GM23338 (cell line): ENCODE results near the gene DMGDH.

Source experiments
- CREB1 ChIP-seq: fragments of 250-450 bp; sonication (Bioruptor Pico); IDR thresholded peaks from 2 replicates; pipeline ENCODE4 v1.5.0; 2020; ENCODE audit warnings: low read depth, mild to moderate bottlenecking, moderate library complexity
- EZH2 ChIP-seq: fragments of 200-600 bp; sonication (generic); IDR thresholded peaks from one replicate; pipeline ENCODE4 v1.8.0; 2017; ENCODE audit warnings: antibody characterized with exemption, mild to moderate bottlenecking, low read depth; ENCODE audit not compliant: unreplicated experiment
- EZH2phosphoT487 ChIP-seq: fragments of 200-600 bp; sonication (generic); IDR thresholded peaks from one replicate; pipeline ENCODE4 v1.8.1; 2018; ENCODE audit warnings: antibody characterized with exemption; ENCODE audit not compliant: unreplicated experiment
- POLR2AphosphoS5 ChIP-seq: IDR thresholded peaks from 2 replicates; pipeline ENCODE4 v1.6.1; 2016; ENCODE audit warnings: antibody characterized with exemption, low read depth
- TF ChIP-seq, protein P1 (sequence below), 2 experiments: fragments of 200-600 bp in 1 of 2; sonication (generic) in 1 of 2; conservative IDR thresholded peaks; 2 replicates each; pipeline versions ENCODE4 v1.5.1 to v1.6.1; 2016 to 2017; ENCODE audit warnings: antibody characterized with exemption in 2 of 2, low read depth in 2 of 2, mild to moderate bottlenecking in 2 of 2, moderate library complexity in 1 of 2

DNA sequence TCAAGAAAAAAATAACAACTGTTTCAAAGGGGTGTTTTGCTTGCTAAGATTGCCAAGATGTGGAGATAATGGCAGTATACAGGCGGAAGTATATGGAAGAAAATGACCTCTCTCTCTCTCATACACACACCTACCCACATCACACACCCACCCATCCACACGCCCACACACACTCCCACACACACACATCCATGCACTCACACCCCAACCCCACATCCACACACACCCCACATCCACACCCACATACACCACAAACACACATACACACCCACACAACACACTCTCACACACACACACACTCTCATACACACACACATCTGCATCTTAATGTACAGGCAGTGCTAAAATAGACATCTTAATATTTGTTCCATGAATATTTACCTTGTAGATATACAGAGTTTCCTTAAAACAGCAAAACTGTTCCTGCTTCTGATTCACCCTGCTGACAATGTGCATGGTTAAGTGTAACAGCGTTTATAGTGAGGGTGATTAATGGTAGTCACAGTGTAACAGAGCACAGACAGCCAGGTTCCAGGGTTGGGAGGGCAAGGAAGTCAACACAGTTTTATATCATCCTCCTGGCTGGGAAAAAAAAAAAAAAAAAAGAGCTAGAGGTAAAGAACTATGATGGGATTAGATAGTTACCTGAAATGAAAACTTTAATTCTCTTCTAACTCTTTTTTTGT, 8.3 kb upstream of the DMGDH start:
- TF ChIP-seq, protein P1, sequence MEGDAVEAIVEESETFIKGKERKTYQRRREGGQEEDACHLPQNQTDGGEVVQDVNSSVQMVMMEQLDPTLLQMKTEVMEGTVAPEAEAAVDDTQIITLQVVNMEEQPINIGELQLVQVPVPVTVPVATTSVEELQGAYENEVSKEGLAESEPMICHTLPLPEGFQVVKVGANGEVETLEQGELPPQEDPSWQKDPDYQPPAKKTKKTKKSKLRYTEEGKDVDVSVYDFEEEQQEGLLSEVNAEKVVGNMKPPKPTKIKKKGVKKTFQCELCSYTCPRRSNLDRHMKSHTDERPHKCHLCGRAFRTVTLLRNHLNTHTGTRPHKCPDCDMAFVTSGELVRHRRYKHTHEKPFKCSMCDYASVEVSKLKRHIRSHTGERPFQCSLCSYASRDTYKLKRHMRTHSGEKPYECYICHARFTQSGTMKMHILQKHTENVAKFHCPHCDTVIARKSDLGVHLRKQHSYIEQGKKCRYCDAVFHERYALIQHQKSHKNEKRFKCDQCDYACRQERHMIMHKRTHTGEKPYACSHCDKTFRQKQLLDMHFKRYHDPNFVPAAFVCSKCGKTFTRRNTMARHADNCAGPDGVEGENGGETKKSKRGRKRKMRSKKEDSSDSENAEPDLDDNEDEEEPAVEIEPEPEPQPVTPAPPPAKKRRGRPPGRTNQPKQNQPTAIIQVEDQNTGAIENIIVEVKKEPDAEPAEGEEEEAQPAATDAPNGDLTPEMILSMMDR (conservative IDR thresholded peaks at IDR 0.05; ENCODE audit: low read depth in 2 of 2): no peak
- no peak for TF ChIP-seq EZH2
- no peak for TF ChIP-seq EZH2phosphoT487
- TF ChIP-seq CREB1: no peak
- TF ChIP-seq POLR2AphosphoS5: no peak
